AG04449 (cell line): Measurements from ENCODE around the gene CFAP46.
"Not testable (repeated sequence)": the region's sequence is repeated elsewhere in the genome, so short reads cannot be mapped to it uniquely, and the experiment has no call there.

ENCODE experiments used
- CTCF ChIA-PET: fragments of 350-600 bp; formaldehyde crosslinking; extraction: SDS; loops from one replicate; lab custom pipeline; 2021; ENCODE audit warnings: antibody characterized with exemption; lab: Yijun Ruan, JAX
- POLR2A ChIA-PET: fragments of 400-600, 350-600 bp; formaldehyde crosslinking; extraction: SDS; loops from one replicate; lab custom pipeline; 2020; ENCODE audit warnings: antibody characterized with exemption, inconsistent platforms; lab: Yijun Ruan, JAX
- DNase-seq: peaks from one replicate; pipeline ENCODE4 v3.0.0-alpha.2; 2010; ENCODE audit warnings: low read depth, low spot score
- H3K4me3 ChIP-seq: 2 replicates; pipeline ENCODE4 v1.5.1; 2011; ENCODE audit warnings: low read depth, mild to moderate bottlenecking, control low read depth, low read length
- CTCF ChIP-seq: IDR thresholded peaks from one replicate; pipeline ENCODE4 v1.5.1; 2011; ENCODE audit warnings: mild to moderate bottlenecking, moderate library complexity, low read length, control low read depth, inconsistent platforms; ENCODE audit not compliant: insufficient read depth; ENCODE audit errors: missing control alignments

CFAP46 gene

DNA sequence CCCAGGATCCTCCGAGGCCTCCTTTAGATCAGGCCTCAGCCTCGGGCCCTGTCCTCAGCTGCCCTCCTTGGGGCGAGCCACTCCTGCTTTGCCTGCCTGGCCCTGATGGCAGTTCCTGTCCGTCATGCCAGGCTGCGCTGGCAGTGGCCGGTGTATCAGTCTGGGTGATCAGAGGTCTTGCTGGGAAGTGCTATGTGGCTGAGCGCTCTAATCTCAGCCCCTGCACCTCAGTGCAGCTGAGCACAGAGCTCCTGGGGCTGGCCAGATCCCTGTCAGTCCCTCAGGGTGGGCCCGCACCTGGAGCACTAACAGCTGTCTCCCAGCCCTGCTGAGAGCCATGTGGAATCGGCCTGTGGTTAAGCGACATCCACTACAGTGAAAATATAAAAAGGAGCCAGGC is 14.8 kb upstream of the CFAP46 start:
- TF ChIP-seq CTCF: no peak
- H3K4me3 ChIP-seq: no peak overlapping the region
- ChIA-PET CTCF (no interaction called here), POLR2A (no interaction called here)
- no peak for DNase-seq

GRCh38 chr10:132956259-132956658 is 13.9 kb upstream of the CFAP46 start:
- POLR2A ChIA-PET, CTCF ChIA-PET, DNase-seq, H3K4me3 ChIP-seq: not testable (repeated sequence)

GRCh38 chr10:132955479-132955878 is 13.1 kb upstream of the CFAP46 start:
- ChIA-PET POLR2A (no interaction called here), CTCF (no interaction called here)
- H3K4me3 ChIP-seq: no peak overlapping the region
- no peak for DNase-seq
- no peak for TF ChIP-seq CTCF

- no peak overlapping the region for H3K4me3 ChIP-seq
- no peak for TF ChIP-seq CTCF
- POLR2A ChIA-PET: no interaction called here
- DNase-seq: no peak
- CTCF ChIA-PET: no interaction called here
Measured at GRCh38 chr10:132953428-132953827, 11.1 kb upstream of the CFAP46 start.

- ChIA-PET POLR2A (no interaction called here), CTCF (no interaction called here)
- no peak for DNase-seq
- TF ChIP-seq CTCF: no peak
- no peak overlapping the region for H3K4me3 ChIP-seq
Measured at GRCh38 chr10:132951926-132952325, 9.6 kb upstream of the CFAP46 start.

GRCh38 chr10:132948351-132948750 is 6.0 kb upstream of the CFAP46 start:
- CTCF ChIA-PET: interaction anchor here (1.4 kb wide), 1 partner anchor 14 kb away, joined by 5 read pairs; no protein-coding TSS in a partner anchor
- no peak for TF ChIP-seq CTCF

DNA sequence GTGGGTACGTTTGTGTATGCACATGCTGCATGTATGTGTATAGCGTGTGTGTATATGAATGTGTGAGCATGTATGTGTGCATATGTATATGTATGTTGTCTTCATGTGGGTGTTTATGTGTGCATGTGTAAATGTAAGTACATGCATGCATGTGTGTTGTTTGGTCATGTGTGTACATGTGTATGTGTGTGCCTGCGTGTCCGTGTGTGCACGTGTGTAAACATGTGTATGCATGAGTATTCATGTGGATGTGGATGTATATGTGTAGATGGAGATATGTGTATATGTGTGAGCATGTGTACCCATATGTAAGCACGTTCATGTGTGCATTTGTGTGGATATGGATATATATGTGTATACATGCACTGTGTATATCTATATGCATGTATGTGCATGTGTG is 5.5 kb upstream of the CFAP46 start:
- no peak for DNase-seq
- POLR2A ChIA-PET: no interaction called here
- H3K4me3 ChIP-seq: no peak overlapping the region
- CTCF ChIA-PET: no interaction called here
- no peak for TF ChIP-seq CTCF

More at GRCh38 chr10:132948351-132948750, 6.0 kb upstream of the CFAP46 start:
- DNase-seq: no peak
- POLR2A ChIA-PET: no interaction called here
- H3K4me3 ChIP-seq: no peak overlapping the region
